Measurements from ENCODE around the gene PLA2G4F. TPM values are rescaled to one million over a fixed set of nuclear protein-coding genes. Genes with fewer than 3 reads are reported as not detected.

Gene PLA2G4F
- total and polyA plus RNA-seq, 7 experiments from 2014 or later: not detected

- CTCF ChIA-PET: no interaction called here
- Mint-ChIP-seq H3K4me1 (peaks cover 0 to 16% (median 11%) of the 10 kb centered on the region in 7 donors), H3K9me3 (no peaks in the 10 kb centered on the region), H3K4me3 (peak overlapping the region in 1 of 10 donors; percentile 27), H3K27ac (peak overlapping the region in 6 of 9 donors; percentile 9 to 85 (median 38)), H3K36me3 (peaks cover 10 to 67% (median 47%) of the 10 kb centered on the region in 5 donors), H3K27me3 (no peaks in the 10 kb centered on the region)
- POLR2A ChIA-PET: no interaction called here
- Histone ChIP-seq H3K4me3 (ENCODE audit: low read length) (no peak overlapping the region), H3K27ac (ENCODE audit: low read depth, low read length) (no peak overlapping the region), H3K27me3 (ENCODE audit: control insufficient read depth in 2 of 2, insufficient read depth in 2 of 2, low read length in 2 of 2) (no peaks in the 10 kb centered on the region), H3K9me3 (ENCODE audit: control insufficient read depth in 2 of 3, low read length in 3 of 3) (no peaks in the 10 kb centered on the region), H3K4me1 (ENCODE audit: control insufficient read depth in 2 of 2, insufficient read depth in 2 of 2, low read length in 2 of 2) (no peaks in the 10 kb centered on the region), H3K36me3 (ENCODE audit: control insufficient read depth in 2 of 3, insufficient read depth in 3 of 3, low read length in 3 of 3) (peaks cover 21 to 85% (median 41%) of the 10 kb centered on the region in 3 experiments)
- DNase-seq: no peak
- intact Hi-C loops (cut with micrococcal nuclease): no loop called here
- ATAC-seq: peak; percentile 24
Observed at GRCh38 chr15:42171122-42171521, 14.7 kb upstream of the PLA2G4F start.

GRCh38 chr15:42166225-42166940 lies 9.9 kb upstream of the PLA2G4F start:
- no peak overlapping the region for H3K27ac Mint-ChIP-seq
- CTCF ChIA-PET: no interaction called here

DNA sequence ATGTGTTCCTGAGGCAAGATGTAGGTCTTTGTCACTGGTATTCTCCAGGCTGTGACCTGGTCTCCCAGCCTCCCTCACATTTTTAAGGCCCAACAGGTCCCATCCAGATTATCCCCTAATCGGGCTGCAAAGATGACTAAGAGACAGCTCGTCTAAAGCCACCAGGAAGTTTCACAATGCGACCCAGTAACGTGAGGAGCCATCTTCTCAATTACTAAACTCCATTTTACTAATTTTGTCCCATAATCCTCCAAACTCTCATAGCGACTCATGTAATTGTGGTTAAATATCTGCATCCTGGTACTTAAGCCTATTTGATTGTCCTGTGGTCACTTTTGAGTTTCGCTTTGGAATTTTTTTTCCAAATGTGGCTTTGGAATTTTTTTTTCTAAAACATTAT lies 8.7 kb upstream of the PLA2G4F start:
- Histone ChIP-seq H3K27me3 (ENCODE audit: control insufficient read depth in 2 of 2, insufficient read depth in 2 of 2, low read length in 2 of 2) (no peaks in the 10 kb centered on the region), H3K27ac (ENCODE audit: low read depth, low read length) (no peak overlapping the region), H3K36me3 (ENCODE audit: control insufficient read depth in 2 of 3, insufficient read depth in 3 of 3, low read length in 3 of 3) (peaks cover 34 to 94% (median 42%) of the 10 kb centered on the region in 3 experiments), H3K4me3 (ENCODE audit: low read length) (no peak overlapping the region), H3K9me3 (ENCODE audit: control insufficient read depth in 2 of 3, low read length in 3 of 3) (no peaks in the 10 kb centered on the region), H3K4me1 (ENCODE audit: control insufficient read depth in 2 of 2, insufficient read depth in 2 of 2, low read length in 2 of 2) (no peaks in the 10 kb centered on the region)
- intact Hi-C loops (cut with micrococcal nuclease): no loop called here
- Mint-ChIP-seq H3K27me3 (no peaks in the 10 kb centered on the region), H3K36me3 (peaks cover 21 to 68% (median 24%) of the 10 kb centered on the region in 5 donors), H3K27ac (peak overlapping the region in 2 of 9 donors; percentile 39 to 59), H3K9me3 (no peaks in the 10 kb centered on the region), H3K4me1 (no peaks in the 10 kb centered on the region), H3K4me3 (no peak overlapping the region)
- no peak for DNase-seq
- CTCF ChIA-PET: no interaction called here
- POLR2A ChIA-PET: no interaction called here
- no peak for ATAC-seq

More at GRCh38 chr15:42166225-42166940, 9.9 kb upstream of the PLA2G4F start:
- H3K27me3 Mint-ChIP-seq: no peaks in the 10 kb centered on the region
- peaks cover 20 to 67% (median 28%) of the 10 kb centered on the region in 5 donors for H3K36me3 Mint-ChIP-seq
- H3K27ac ChIP-seq (ENCODE audit: low read depth, low read length): no peak overlapping the region
- H3K27me3 ChIP-seq (ENCODE audit: control insufficient read depth in 2 of 2, insufficient read depth in 2 of 2, low read length in 2 of 2): no peaks in the 10 kb centered on the region
- H3K9me3 ChIP-seq (ENCODE audit: control insufficient read depth in 2 of 3, low read length in 3 of 3): no peaks in the 10 kb centered on the region
- POLR2A ChIA-PET: interaction anchor here (0.5 kb wide), 1 partner anchor 148 kb away, joined by 3 read pairs; no protein-coding TSS in a partner anchor
- H3K36me3 ChIP-seq (ENCODE audit: control insufficient read depth in 2 of 3, insufficient read depth in 3 of 3, low read length in 3 of 3): peaks cover 31 to 87% (median 39%) of the 10 kb centered on the region in 3 experiments
- H3K4me1 Mint-ChIP-seq: peaks cover 0 to 6% (median under 1%) of the 10 kb centered on the region in 7 donors
- no peak for DNase-seq
- no peak for ATAC-seq
- no peaks in the 10 kb centered on the region for H3K9me3 Mint-ChIP-seq
- no peak overlapping the region for H3K4me3 Mint-ChIP-seq
- H3K4me1 ChIP-seq (ENCODE audit: control insufficient read depth in 2 of 2, insufficient read depth in 2 of 2, low read length in 2 of 2): no peaks in the 10 kb centered on the region
- no peak overlapping the region for H3K4me3 ChIP-seq (ENCODE audit: low read length)
- intact Hi-C loops (cut with micrococcal nuclease): no loop called here

DNA sequence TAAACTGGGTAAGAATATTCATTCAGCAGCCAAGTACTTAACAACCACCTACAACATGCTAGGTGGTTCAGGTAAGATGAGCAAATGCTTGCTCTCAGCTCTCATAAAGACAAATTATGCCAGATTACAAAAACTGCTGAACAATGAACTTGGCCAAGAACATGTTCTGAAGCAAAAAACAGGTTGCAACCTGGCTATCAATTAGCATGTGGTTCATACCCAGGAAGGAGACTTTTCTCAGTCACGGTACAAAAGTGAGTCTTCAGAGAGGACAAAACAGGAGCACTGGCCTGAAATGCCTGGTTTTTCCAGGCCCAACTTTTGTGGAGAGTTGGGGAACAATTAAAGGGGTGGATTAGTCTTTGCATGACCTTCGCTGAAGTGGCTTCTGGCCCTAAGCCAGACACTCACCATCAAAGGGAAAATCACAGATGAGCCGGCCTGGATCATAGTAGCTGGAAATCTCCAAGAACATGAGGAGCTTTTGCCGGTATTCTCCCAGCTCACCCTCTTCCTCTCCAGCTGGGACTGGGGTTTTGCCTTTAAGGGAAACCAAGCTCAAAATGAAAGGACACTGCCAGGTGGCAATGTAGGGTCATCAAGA lies 7.6 kb upstream of the PLA2G4F start:
- H3K27ac Mint-ChIP-seq: peak overlapping the region in 3 of 9 donors; percentile 7 to 22 (median 8)
- CTCF ChIA-PET: interaction anchor here (0.8 kb wide), 1 partner anchor 30 kb away, joined by 3 read pairs; no protein-coding TSS in a partner anchor

GRCh38 chr15:42163291-42163690 lies 6.9 kb upstream of the PLA2G4F start:
- H3K36me3 Mint-ChIP-seq: peaks cover 16 to 72% (median 22%) of the 10 kb centered on the region in 5 donors
- peaks cover 34 to 98% (median 42%) of the 10 kb centered on the region in 3 experiments for H3K36me3 ChIP-seq (ENCODE audit: control insufficient read depth in 2 of 3, insufficient read depth in 3 of 3, low read length in 3 of 3)
- H3K27me3 Mint-ChIP-seq: no peaks in the 10 kb centered on the region
- no peak overlapping the region for H3K27ac ChIP-seq (ENCODE audit: low read depth, low read length)
- H3K27ac Mint-ChIP-seq: peak overlapping the region in 4 of 9 donors; percentile 7 to 57 (median 48)
- no peak for ATAC-seq
- H3K9me3 Mint-ChIP-seq: no peaks in the 10 kb centered on the region
- intact Hi-C loops (cut with micrococcal nuclease): no loop called here
- H3K4me3 Mint-ChIP-seq: no peak overlapping the region
- no peak overlapping the region for H3K4me3 ChIP-seq (ENCODE audit: low read length)
- H3K4me1 Mint-ChIP-seq: peaks cover 0 to 4% (median 0%) of the 10 kb centered on the region in 7 donors
- no peaks in the 10 kb centered on the region for H3K4me1 ChIP-seq (ENCODE audit: control insufficient read depth in 2 of 2, insufficient read depth in 2 of 2, low read length in 2 of 2)
- ChIA-PET POLR2A (no interaction called here), CTCF (interaction anchor here (0.8 kb wide), 1 partner anchor 29 kb away, joined by 3 read pairs; no protein-coding TSS in a partner anchor)
- DNase-seq: no peak
- no peaks in the 10 kb centered on the region for H3K9me3 ChIP-seq (ENCODE audit: control insufficient read depth in 2 of 3, low read length in 3 of 3)
- no peaks in the 10 kb centered on the region for H3K27me3 ChIP-seq (ENCODE audit: control insufficient read depth in 2 of 2, insufficient read depth in 2 of 2, low read length in 2 of 2)

More for the DNA sequence above, 7.6 kb upstream of the PLA2G4F start:
- POLR2A ChIA-PET: no interaction called here
- intact Hi-C loops (cut with micrococcal nuclease): no loop called here
- Mint-ChIP-seq H3K4me3 (no peak overlapping the region), H3K27me3 (no peaks in the 10 kb centered on the region), H3K4me1 (peaks cover 0 to 2% (median 0%) of the 10 kb centered on the region in 7 donors), H3K36me3 (peaks cover 16 to 67% (median 21%) of the 10 kb centered on the region in 5 donors), H3K9me3 (no peaks in the 10 kb centered on the region)
- H3K9me3 ChIP-seq (ENCODE audit: control insufficient read depth in 2 of 3, low read length in 3 of 3): no peaks in the 10 kb centered on the region
- H3K27ac ChIP-seq (ENCODE audit: low read depth, low read length): no peak overlapping the region
- ATAC-seq (no peak), DNase-seq (no peak)
- no peaks in the 10 kb centered on the region for H3K27me3 ChIP-seq (ENCODE audit: control insufficient read depth in 2 of 2, insufficient read depth in 2 of 2, low read length in 2 of 2)
- H3K4me3 ChIP-seq (ENCODE audit: low read length): no peak overlapping the region
- H3K36me3 ChIP-seq (ENCODE audit: control insufficient read depth in 2 of 3, insufficient read depth in 3 of 3, low read length in 3 of 3): peaks cover 34 to 95% (median 42%) of the 10 kb centered on the region in 3 experiments
- no peaks in the 10 kb centered on the region for H3K4me1 ChIP-seq (ENCODE audit: control insufficient read depth in 2 of 2, insufficient read depth in 2 of 2, low read length in 2 of 2)

- ChIA-PET POLR2A (no interaction called here), CTCF (no interaction called here)
- H3K4me1 ChIP-seq (ENCODE audit: control insufficient read depth in 2 of 2, insufficient read depth in 2 of 2, low read length in 2 of 2): no peaks in the 10 kb centered on the region
- no peaks in the 10 kb centered on the region for H3K9me3 ChIP-seq (ENCODE audit: control insufficient read depth in 2 of 3, low read length in 3 of 3)
- DNase-seq (no peak), ATAC-seq (no peak)
- peaks cover 0 to 4% (median 0%) of the 10 kb centered on the region in 7 donors for H3K4me1 Mint-ChIP-seq
- no peak overlapping the region for H3K4me3 Mint-ChIP-seq
- H3K27ac ChIP-seq (ENCODE audit: low read depth, low read length): no peak overlapping the region
- H3K27ac Mint-ChIP-seq: peak overlapping the region in 1 of 9 donors; percentile 56
- intact Hi-C loops (cut with micrococcal nuclease): no loop called here
- H3K4me3 ChIP-seq (ENCODE audit: low read length): no peak overlapping the region
- no peaks in the 10 kb centered on the region for H3K27me3 ChIP-seq (ENCODE audit: control insufficient read depth in 2 of 2, insufficient read depth in 2 of 2, low read length in 2 of 2)
- H3K9me3 Mint-ChIP-seq: no peaks in the 10 kb centered on the region
- no peaks in the 10 kb centered on the region for H3K27me3 Mint-ChIP-seq
- peaks cover 27 to 66% (median 29%) of the 10 kb centered on the region in 3 experiments for H3K36me3 ChIP-seq (ENCODE audit: control insufficient read depth in 2 of 3, insufficient read depth in 3 of 3, low read length in 3 of 3)
- H3K36me3 Mint-ChIP-seq: peaks cover 7 to 44% (median 16%) of the 10 kb centered on the region in 5 donors
Observed at GRCh38 chr15:42160136-42160535, 3.7 kb upstream of the PLA2G4F start.

All from naive thymus-derived CD4-positive, alpha-beta T cell (primary cell).